GM13977 (cell line): Measurements from ENCODE around the gene ZNF280A.
"Not testable (repeated sequence)": the region's sequence is repeated elsewhere in the genome, so short reads cannot be mapped to it uniquely, and the experiment has no call there.

Source experiments
- DNase-seq: peaks from one replicate; pipeline ENCODE4 v3.0.0; 2012; ENCODE audit warnings: low spot score
- CTCF ChIP-seq: IDR thresholded peaks from 2 replicates; pipeline ENCODE4 v1.5.1; 2012; ENCODE audit warnings: mild to moderate bottlenecking, control low read depth; ENCODE audit not compliant: insufficient read depth; ENCODE audit errors: extremely low read depth, missing control alignments
- in situ Hi-C: fragments of 300-500 bp; cut with MboI; formaldehyde crosslinking; loops from one replicate; pipeline ENCODE4 v1.12.0; 2022; ENCODE audit warnings: low sequenced_read_pairs, low pct_unique_long_range_greater_than_20kb, mixed read lengths, inconsistent platforms; ENCODE audit not compliant: unreplicated experiment

Gene ZNF280A

DNA sequence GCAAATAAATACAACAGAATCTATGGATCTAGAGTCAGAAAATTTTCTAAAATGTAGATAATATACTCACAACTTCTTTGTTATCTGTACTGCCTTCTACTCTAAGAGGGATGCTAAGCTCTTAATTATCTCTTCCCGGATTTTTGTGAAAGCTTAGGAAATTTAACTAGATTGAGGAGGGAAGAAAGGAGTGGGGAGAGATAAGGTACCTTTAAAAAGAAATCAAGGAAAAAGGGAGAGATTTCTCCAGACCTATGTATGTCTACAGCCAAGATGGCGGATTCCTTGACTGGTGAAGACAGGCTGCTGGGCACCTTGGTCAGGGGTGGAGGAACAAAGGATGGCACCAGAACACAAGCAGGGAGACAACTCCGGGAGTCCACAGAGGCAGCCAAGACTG, 34.5 kb downstream of the ZNF280A start:
- DNase-seq = no peak
- in situ Hi-C loops = no loop called here
- no peak for TF ChIP-seq CTCF

GRCh38 chr22:22484023-22484422, 36.0 kb downstream of the ZNF280A start:
- in situ Hi-C loops = no loop called here
- no peak for DNase-seq
- TF ChIP-seq CTCF = no peak

- in situ Hi-C loops = no loop called here
- TF ChIP-seq CTCF = no peak
Observed at GRCh38 chr22:22480940-22481339, 39.1 kb downstream of the ZNF280A start.

DNA sequence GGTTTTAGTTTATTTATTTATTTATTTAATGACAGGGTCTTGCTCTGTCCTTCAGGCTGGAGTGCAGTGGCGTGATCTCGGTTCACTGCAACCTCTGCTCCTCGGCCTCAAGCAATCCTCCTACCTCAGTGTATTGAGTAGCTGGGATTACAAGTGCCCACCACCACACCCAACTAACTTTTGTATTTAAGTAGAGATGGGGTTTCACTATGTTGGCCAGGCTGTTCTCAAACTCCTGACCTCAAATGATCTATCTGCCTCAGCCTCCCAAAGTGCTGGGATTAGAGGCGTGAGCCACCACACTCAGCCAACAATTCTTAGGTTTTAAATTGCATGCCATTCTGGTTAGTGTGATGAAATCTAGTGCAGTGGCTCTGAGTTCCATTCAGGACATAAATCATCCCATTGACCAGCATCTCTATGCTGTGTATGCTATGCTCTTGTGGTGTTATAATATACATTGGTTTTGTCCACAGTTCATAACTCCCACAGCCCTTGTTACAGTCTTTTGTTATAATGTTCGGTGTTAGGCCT, 40.0 kb downstream of the ZNF280A start:
- no peak for DNase-seq
- in situ Hi-C loops = no loop called here
- TF ChIP-seq CTCF = no peak

More at GRCh38 chr22:22480940-22481339, 39.1 kb downstream of the ZNF280A start:
- no peak for DNase-seq

DNA sequence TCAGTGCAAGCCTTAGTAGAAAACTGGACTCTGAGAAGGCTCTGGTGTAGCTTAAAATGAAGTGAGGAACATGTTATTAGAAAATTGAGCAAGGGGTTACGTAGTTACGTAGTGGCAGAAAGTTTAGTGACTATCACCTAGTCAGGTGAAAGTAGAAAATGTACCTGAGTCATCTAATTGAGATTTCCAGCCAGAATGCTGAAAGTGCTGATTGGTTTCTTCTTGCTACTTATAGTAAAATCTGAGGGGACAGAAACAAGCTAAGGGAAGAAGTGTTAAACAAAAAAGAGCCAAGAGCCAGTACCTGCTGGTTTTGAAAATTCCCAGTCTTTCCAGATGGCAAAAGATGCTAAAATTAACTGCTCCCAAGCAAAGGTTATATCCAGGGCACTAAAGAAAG, 41.0 kb downstream of the ZNF280A start:
- no peak for TF ChIP-seq CTCF
- in situ Hi-C loops = no loop called here
- DNase-seq = no peak

GRCh38 chr22:22478470-22478869, 41.6 kb downstream of the ZNF280A start:
- DNase-seq = no peak
- no peak for TF ChIP-seq CTCF
- in situ Hi-C loops = no loop called here

GRCh38 chr22:22474733-22475132, 45.3 kb downstream of the ZNF280A start:
- no peak for TF ChIP-seq CTCF
- no peak for DNase-seq
- in situ Hi-C loops = no loop called here

GRCh38 chr22:22471104-22471503, 49.0 kb downstream of the ZNF280A start:
- in situ Hi-C loops, DNase-seq: not testable (repeated sequence)
